ENCODE results near the gene IVD. TPM values are rescaled to one million over a fixed set of nuclear protein-coding genes. Genes with fewer than 3 reads are reported as not detected.

IVD gene
- total and polyA plus RNA-seq, 10 donors = 25.1 to 93.9 (median 59.6) TPM

DNA sequence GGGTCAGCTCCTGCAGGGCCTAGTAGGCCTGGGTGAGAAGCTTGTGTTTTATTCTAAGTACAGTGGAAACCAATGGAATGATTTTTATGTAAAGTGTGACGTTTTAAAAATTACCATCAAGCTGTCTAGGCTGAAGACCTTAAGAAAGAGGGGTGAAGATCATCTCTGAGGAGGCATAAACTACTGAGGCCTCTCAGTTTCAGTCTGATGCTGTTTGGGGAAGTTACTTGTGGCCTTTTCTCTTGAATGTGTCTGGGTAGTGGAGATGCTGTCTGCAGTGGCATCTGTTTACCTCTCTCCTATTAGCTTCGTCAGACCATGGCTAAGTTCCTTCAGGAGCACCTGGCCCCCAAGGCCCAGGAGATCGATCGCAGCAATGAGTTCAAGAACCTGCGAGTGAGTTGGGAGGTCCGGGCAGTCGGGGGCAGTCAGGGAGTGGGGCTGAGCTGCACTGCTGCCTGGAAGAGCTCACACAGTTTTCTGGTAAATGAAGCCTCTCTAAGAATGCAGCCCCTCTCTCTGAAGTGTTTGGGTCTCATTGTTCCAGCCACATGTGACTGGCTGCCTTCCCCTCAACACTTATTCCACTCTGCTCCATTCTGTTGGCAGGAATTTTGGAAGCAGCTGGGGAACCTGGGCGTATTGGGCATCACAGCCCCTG, 1.9 kb downstream of the IVD start:
- intact Hi-C loops (cut with DNase I; ENCODE audit: low total_unique reads) = no loop called here
- Histone ChIP-seq H3K27me3 (replicated peaks in 1 of 7) (no peaks in the 10 kb centered on the region), H3K4me1 (peaks cover 22 to 59% (median 32%) of the 10 kb centered on the region in 6 donors), H3K4me3 (peak overlapping the region in 1 of 8 donors; percentile 93), H3K27ac (peak overlapping the region in 5 of 8 donors; percentile 26 to 49 (median 37)), H3K9me3 (no peaks in the 10 kb centered on the region), H3K36me3 (peaks cover 2 to 51% (median 38%) of the 10 kb centered on the region in 6 donors)
- TF ChIP-seq POLR2A (IDR thresholded peaks at IDR 0.05) = no peak
- TF ChIP-seq POLR2AphosphoS5 (IDR thresholded peaks at IDR 0.05) = no peak
- TF ChIP-seq, protein P1, sequence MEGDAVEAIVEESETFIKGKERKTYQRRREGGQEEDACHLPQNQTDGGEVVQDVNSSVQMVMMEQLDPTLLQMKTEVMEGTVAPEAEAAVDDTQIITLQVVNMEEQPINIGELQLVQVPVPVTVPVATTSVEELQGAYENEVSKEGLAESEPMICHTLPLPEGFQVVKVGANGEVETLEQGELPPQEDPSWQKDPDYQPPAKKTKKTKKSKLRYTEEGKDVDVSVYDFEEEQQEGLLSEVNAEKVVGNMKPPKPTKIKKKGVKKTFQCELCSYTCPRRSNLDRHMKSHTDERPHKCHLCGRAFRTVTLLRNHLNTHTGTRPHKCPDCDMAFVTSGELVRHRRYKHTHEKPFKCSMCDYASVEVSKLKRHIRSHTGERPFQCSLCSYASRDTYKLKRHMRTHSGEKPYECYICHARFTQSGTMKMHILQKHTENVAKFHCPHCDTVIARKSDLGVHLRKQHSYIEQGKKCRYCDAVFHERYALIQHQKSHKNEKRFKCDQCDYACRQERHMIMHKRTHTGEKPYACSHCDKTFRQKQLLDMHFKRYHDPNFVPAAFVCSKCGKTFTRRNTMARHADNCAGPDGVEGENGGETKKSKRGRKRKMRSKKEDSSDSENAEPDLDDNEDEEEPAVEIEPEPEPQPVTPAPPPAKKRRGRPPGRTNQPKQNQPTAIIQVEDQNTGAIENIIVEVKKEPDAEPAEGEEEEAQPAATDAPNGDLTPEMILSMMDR (IDR thresholded peaks at IDR 0.05 in 8 of 11, conservative IDR thresholded peaks at IDR 0.05 in 3 of 11) = no peak
- DNase-seq = no peak
- WGBS, 5 donors = 65 to 76% (median 68%) methylated on average over 8 of the region's 8 CpGs

DNA sequence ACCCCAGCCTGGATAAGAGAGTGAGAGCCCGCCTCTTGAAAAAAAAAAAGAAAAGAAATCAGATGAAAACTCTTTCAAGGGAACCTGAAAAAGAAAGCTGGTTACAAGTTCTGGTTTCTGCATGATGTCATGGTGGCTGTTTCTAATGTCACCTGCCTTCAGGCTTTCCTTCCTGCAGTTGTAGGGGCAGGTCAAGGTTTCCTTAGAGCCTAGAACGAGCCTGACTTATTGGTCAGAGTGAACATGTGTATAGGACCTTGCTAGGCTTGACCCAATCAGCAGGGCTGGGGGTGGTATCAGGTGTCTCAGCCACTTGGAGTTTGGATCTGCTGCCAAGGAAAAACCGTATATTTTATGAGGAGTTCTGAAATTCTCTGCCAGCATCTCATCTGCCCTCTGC, 3.8 kb downstream of the IVD start:
- no peaks in the 10 kb centered on the region for H3K9me3 ChIP-seq
- WGBS, 5 donors = 65 to 85% (median 76%) methylated on average over 3 of the region's 3 CpGs
- TF ChIP-seq POLR2A (IDR thresholded peaks at IDR 0.05) (no peak), POLR2AphosphoS5 (IDR thresholded peaks at IDR 0.05) (no peak)
- TF ChIP-seq, protein P1 (IDR thresholded peaks at IDR 0.05 in 8 of 11, conservative IDR thresholded peaks at IDR 0.05 in 3 of 11) = no peak
- no peaks in the 10 kb centered on the region for H3K27me3 ChIP-seq (replicated peaks in 1 of 7)
- DNase-seq = no peak
- intact Hi-C loops (cut with DNase I; ENCODE audit: low total_unique reads) = no loop called here
- peaks cover 2 to 70% (median 57%) of the 10 kb centered on the region in 6 donors for H3K36me3 ChIP-seq
- peaks cover 22 to 50% (median 32%) of the 10 kb centered on the region in 6 donors for H3K4me1 ChIP-seq
- no peak overlapping the region for H3K4me3 ChIP-seq
- H3K27ac ChIP-seq = no peak overlapping the region

DNA sequence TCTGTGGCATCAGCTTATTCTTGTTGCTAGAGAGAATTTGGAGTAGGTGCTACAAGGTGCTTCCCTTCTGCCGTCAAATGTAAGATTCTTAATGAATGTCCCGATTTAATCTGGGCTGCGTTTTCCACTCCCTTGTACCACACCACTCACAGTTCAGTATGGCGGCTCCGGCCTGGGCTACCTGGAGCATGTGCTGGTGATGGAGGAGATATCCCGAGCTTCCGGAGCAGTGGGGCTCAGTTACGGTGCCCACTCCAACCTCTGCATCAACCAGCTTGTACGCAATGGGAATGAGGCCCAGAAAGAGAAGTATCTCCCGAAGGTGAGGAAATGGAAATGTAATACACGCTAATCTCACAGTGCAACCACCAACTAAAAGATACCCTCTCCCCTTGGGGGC, 4.9 kb downstream of the IVD start:
- 90 to 96% (median 94%) methylated on average over 11 of the region's 11 CpGs for WGBS, 5 donors
- H3K4me1 ChIP-seq = peaks cover 14 to 39% (median 22%) of the 10 kb centered on the region in 6 donors
- DNase-seq = peak; percentile 11
- H3K36me3 ChIP-seq = peaks cover 2 to 81% (median 68%) of the 10 kb centered on the region in 6 donors
- intact Hi-C loops (cut with DNase I; ENCODE audit: low total_unique reads) = loop anchor here (10.0 kb wide), 1 partner anchor 46 kb away; no protein-coding TSS in a partner anchor
- no peak overlapping the region for H3K27ac ChIP-seq
- H3K27me3 ChIP-seq (replicated peaks in 1 of 7) = no peaks in the 10 kb centered on the region
- H3K4me3 ChIP-seq = no peak overlapping the region
- TF ChIP-seq, protein P1 (IDR thresholded peaks at IDR 0.05 in 8 of 11, conservative IDR thresholded peaks at IDR 0.05 in 3 of 11) = no peak
- no peak for TF ChIP-seq POLR2A (IDR thresholded peaks at IDR 0.05)
- no peak for TF ChIP-seq POLR2AphosphoS5 (IDR thresholded peaks at IDR 0.05)
- H3K9me3 ChIP-seq = no peaks in the 10 kb centered on the region

DNA sequence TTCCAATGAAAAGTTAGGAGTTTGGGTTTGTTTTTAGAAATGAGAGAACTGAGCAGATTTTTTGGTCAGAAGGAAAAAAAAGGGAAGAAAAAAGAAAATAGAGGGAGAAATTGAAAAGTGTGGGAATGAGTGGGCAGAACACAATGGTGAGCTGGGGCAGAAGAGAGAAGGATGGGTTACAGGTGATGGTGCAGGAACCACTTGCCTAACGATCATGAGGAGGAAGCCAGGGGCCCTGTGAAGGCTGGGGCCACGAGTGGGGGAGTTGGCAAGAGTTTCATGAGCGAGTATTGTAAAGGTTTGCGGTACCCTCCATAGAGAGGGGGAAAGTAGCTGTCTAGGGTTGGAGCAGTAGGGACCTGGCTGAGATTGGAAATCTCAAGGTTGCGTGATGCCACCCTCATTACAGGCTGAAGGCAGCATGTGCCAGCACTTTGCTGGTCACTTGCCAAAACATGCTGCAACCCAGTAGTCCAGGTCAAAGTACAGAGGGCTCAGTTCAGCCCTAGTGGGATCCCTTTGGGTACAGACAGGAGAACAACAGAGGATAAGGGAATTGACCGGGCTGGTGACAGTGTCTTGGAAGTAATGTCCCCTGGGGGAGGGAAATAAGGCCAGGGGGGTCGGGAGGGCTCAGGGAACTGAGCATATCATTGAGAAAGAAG, 6.6 kb downstream of the IVD start:
- intact Hi-C loops (cut with DNase I; ENCODE audit: low total_unique reads) = loop anchor here (10.0 kb wide), 1 partner anchor 47 kb away; no protein-coding TSS in a partner anchor
- TF ChIP-seq POLR2A (IDR thresholded peaks at IDR 0.05) (no peak), POLR2AphosphoS5 (IDR thresholded peaks at IDR 0.05) (no peak)
- TF ChIP-seq, protein P1 (IDR thresholded peaks at IDR 0.05 in 8 of 11, conservative IDR thresholded peaks at IDR 0.05 in 3 of 11) = no peak

More for the DNA sequence above, 6.6 kb downstream of the IVD start:
- Histone ChIP-seq H3K4me1 (peaks cover 2 to 21% (median 7%) of the 10 kb centered on the region in 6 donors), H3K27me3 (replicated peaks in 1 of 7) (no peaks in the 10 kb centered on the region), H3K27ac (no peak overlapping the region), H3K36me3 (peaks cover 2 to 98% (median 85%) of the 10 kb centered on the region in 6 donors), H3K4me3 (no peak overlapping the region), H3K9me3 (no peaks in the 10 kb centered on the region)
- peak; percentile 36 for DNase-seq
- 76 to 85% (median 84%) methylated on average over 7 of the region's 7 CpGs for WGBS, 5 donors

Data from spleen (tissue), 11 donors.